Esophagus (tissue), 2 donors: ENCODE measurements around the gene GLRA2. TPM values are rescaled to one million over a fixed set of nuclear protein-coding genes. Genes with fewer than 3 reads are reported as not detected.

Experiments
- H3K27ac ChIP-seq, 2 donors: one replicate each; pipeline ENCODE4 v1.5.1; 2013; ENCODE audit warnings: low read depth in 2 of 2, mild to moderate bottlenecking in 2 of 2, inconsistent platforms in 1 of 2, low read length in 1 of 2, moderate library complexity in 1 of 2
- H3K27me3 ChIP-seq, 2 donors: one replicate each; pipeline ENCODE4 v1.6.1; 2013; ENCODE audit warnings: low read length in 2 of 2, control low read depth in 1 of 2, mild to moderate bottlenecking in 1 of 2; ENCODE audit not compliant: insufficient read depth in 2 of 2, control insufficient read depth in 1 of 2
- H3K36me3 ChIP-seq, 2 donors: one replicate each; pipeline ENCODE4 v1.6.1; 2013; ENCODE audit warnings: low read length in 1 of 2; ENCODE audit not compliant: control insufficient read depth in 2 of 2, insufficient read depth in 2 of 2
- H3K4me1 ChIP-seq, 2 donors: one replicate each; pipeline ENCODE4 v1.6.1; 2013; ENCODE audit warnings: low read length in 1 of 2; ENCODE audit not compliant: control insufficient read depth in 2 of 2, insufficient read depth in 2 of 2
- H3K4me3 ChIP-seq, 2 donors: one replicate each; pipeline ENCODE4 v1.5.1; 2013; ENCODE audit warnings: low read length in 2 of 2, mild to moderate bottlenecking in 2 of 2, low read depth in 1 of 2, moderate library complexity in 1 of 2
- H3K9me3 ChIP-seq, 2 donors: one replicate each; pipeline ENCODE4 v1.6.1; 2013; ENCODE audit warnings: mild to moderate bottlenecking in 2 of 2, low read depth in 1 of 2, low read length in 1 of 2, moderate library complexity in 1 of 2; ENCODE audit not compliant: control insufficient read depth in 2 of 2, insufficient read depth in 1 of 2
- WGBS, 2 donors: extraction: QIAGEN DNeasy Blood & Tissue Kit; methylation state at CpG; one replicate each; pipeline ENCODE4 v1.1.7; 2013; 5-methylcytosine and 5-hydroxymethylcytosine counted together
- polyA plus RNA-seq, 2 donors: library from polyadenylated mRNA; stranded (reverse); fragments of 200-250 nt; gene quantifications; one replicate each; pipeline ENCODE4 v1.2.3, GENCODE V29; 2013
- donor health status: healthy with polysubstance abuse.
- donor health status: Bipolar disorder and iron deficiency.

Gene GLRA2
- not detected for polyA plus RNA-seq

GRCh38 chrX:14529290-14529989 is at the start of gene GLRA2:
TSS of gene GLRA2 (plus strand) at chrX:14529536. CDS start at chrX:14530058, 522 bp downstream.
- Histone ChIP-seq H3K4me1 (no peaks in the 10 kb centered on the region), H3K9me3 (no peaks in the 10 kb centered on the region), H3K4me3 (no peak within 1 kb of the TSS), H3K36me3 (no peaks in the 10 kb centered on the region), H3K27ac (no peak within 1 kb of the TSS), H3K27me3 (no peaks in the 10 kb centered on the region)
- WGBS, 2 donors = 7 to 14% methylated on average over 17 of the region's 17 CpGs

- WGBS, 2 donors = 61 to 82% methylated on average over 8 of the region's 8 CpGs
- Histone ChIP-seq H3K27ac (no peak overlapping the region), H3K4me1 (no peaks in the 10 kb centered on the region), H3K4me3 (no peak overlapping the region), H3K36me3 (no peaks in the 10 kb centered on the region), H3K27me3 (no peaks in the 10 kb centered on the region), H3K9me3 (no peaks in the 10 kb centered on the region)
These were observed 39.9 kb upstream of the GLRA2 start for GRCh38 chrX:14489437-14489836.

DNA sequence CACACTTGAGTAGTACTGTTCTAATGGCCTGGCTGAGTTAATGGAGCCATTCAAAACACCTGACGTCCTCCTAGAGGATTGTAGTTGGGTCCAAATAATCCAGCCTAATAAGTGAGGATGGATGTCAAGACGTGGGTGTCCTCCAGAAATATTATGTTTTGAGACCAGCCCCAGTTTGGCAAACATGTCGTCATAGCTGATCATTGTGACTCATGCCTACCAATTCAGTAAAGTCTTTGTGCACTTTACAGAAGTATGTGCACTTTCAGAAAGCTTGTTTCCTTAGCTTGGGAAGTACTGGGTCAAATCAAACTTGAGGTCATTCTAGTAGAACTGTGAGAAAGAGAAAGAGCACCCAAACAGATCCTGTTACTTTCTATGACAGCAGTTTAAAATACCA is 37.6 kb upstream of the GLRA2 start:
- H3K9me3 ChIP-seq = no peaks in the 10 kb centered on the region
- H3K36me3 ChIP-seq = no peaks in the 10 kb centered on the region
- H3K27ac ChIP-seq = no peak overlapping the region
- H3K4me3 ChIP-seq = no peak overlapping the region
- H3K4me1 ChIP-seq = no peaks in the 10 kb centered on the region
- H3K27me3 ChIP-seq = no peaks in the 10 kb centered on the region
- WGBS, 2 donors = 27 to 54% methylated on average over 3 of the region's 3 CpGs

DNA sequence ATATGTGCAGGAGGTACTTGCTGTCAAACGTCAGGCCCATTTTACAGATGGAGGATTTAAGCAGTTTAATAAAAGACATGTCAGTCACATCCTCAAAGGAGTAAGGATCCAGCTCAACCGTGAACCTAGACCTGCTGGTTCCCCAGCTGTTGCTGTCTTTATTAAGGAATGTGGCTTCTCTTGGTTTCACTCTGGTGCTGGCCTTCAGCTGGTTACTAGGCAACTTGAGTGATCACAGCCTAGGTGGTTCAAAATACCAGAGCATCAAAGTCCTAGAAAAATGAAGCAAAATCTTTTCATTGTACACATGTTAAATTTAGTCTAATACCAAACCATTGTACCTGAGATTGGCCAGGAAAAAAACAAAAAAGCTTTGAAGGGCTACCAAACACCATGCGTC is 32.7 kb upstream of the GLRA2 start:
- Histone ChIP-seq H3K27ac (no peak overlapping the region), H3K9me3 (no peaks in the 10 kb centered on the region), H3K4me1 (no peaks in the 10 kb centered on the region), H3K36me3 (no peaks in the 10 kb centered on the region), H3K27me3 (no peaks in the 10 kb centered on the region), H3K4me3 (no peak overlapping the region)
- WGBS, 2 donors = 28 to 41% methylated on average over 3 of the region's 3 CpGs

GRCh38 chrX:14497184-14497666 is 32.1 kb upstream of the GLRA2 start:
- Histone ChIP-seq H3K27me3 (no peaks in the 10 kb centered on the region), H3K27ac (no peak overlapping the region)

GRCh38 chrX:14501327-14501726 is 28.0 kb upstream of the GLRA2 start:
- Histone ChIP-seq H3K27ac (no peak overlapping the region), H3K4me3 (no peak overlapping the region), H3K36me3 (no peaks in the 10 kb centered on the region), H3K4me1 (no peaks in the 10 kb centered on the region), H3K9me3 (no peaks in the 10 kb centered on the region), H3K27me3 (peaks cover 0 to 1% of the 10 kb centered on the region in 2 donors)
- 18 to 57% methylated on average over 5 of the region's 5 CpGs for WGBS, 2 donors

More at GRCh38 chrX:14497184-14497666, 32.1 kb upstream of the GLRA2 start:
- Histone ChIP-seq H3K36me3 (no peaks in the 10 kb centered on the region), H3K4me3 (no peak overlapping the region), H3K4me1 (no peaks in the 10 kb centered on the region), H3K9me3 (no peaks in the 10 kb centered on the region)
- 1 to 9% methylated on average over 4 of the region's 4 CpGs for WGBS, 2 donors

- H3K36me3 ChIP-seq = no peaks in the 10 kb centered on the region
- H3K27me3 ChIP-seq = peaks cover 0 to 2% of the 10 kb centered on the region in 2 donors
- H3K4me1 ChIP-seq = no peaks in the 10 kb centered on the region
- H3K9me3 ChIP-seq = no peaks in the 10 kb centered on the region
- WGBS, 2 donors = 62 to 73% methylated on average over 1 of the region's 1 CpG
- no peak overlapping the region for H3K4me3 ChIP-seq
- peak overlapping the region in 1 of 2 donors; percentile 73 for H3K27ac ChIP-seq
These were observed 24.3 kb upstream of the GLRA2 start for GRCh38 chrX:14504960-14505538.

GRCh38 chrX:14505648-14506047 is 23.7 kb upstream of the GLRA2 start:
- WGBS, 2 donors = 38 to 73% methylated on average over 1 of the region's 1 CpG
- no peaks in the 10 kb centered on the region for H3K36me3 ChIP-seq
- no peaks in the 10 kb centered on the region for H3K4me1 ChIP-seq
- no peak overlapping the region for H3K4me3 ChIP-seq
- peak overlapping the region in 1 of 2 donors; percentile 73 for H3K27ac ChIP-seq
- H3K9me3 ChIP-seq = no peaks in the 10 kb centered on the region
- H3K27me3 ChIP-seq = peaks cover 0 to 2% of the 10 kb centered on the region in 2 donors

GRCh38 chrX:14506866-14507265 is 22.5 kb upstream of the GLRA2 start:
- Histone ChIP-seq H3K36me3 (no peaks in the 10 kb centered on the region), H3K27ac (peak overlapping the region; percentile 7 to 19), H3K27me3 (peaks cover 0 to 2% of the 10 kb centered on the region in 2 donors), H3K4me3 (no peak overlapping the region), H3K4me1 (no peaks in the 10 kb centered on the region), H3K9me3 (no peaks in the 10 kb centered on the region)
